Cardiac fibroblast (primary cell): ENCODE measurements around the gene ZNF384.

Source experiments
- DNase-seq, 2 donors: peaks; one replicate each; pipeline versions ENCODE4 v3.0.0 to v3.0.0-alpha.2; 2010; ENCODE audit warnings: low read depth in 2 of 2
- H3K4me3 ChIP-seq, 2 donors: replicated peaks in 1 of 2; 1 replicate in 1 of 2; 2 replicates in 1 of 2; pipeline ENCODE4 v1.5.1; 2011; ENCODE audit warnings: low read depth in 2 of 2, low read length in 2 of 2, mild to moderate bottlenecking in 2 of 2, moderate library complexity in 1 of 2
- CTCF ChIP-seq: IDR thresholded peaks from one replicate; pipeline ENCODE4 v1.5.1; 2011; ENCODE audit warnings: low read depth, mild to moderate bottlenecking, low read length, inconsistent platforms

The ZNF384 gene

GRCh38 chr12:6691473-6691872 is 2.3 kb upstream of the ZNF384 start:
- no peak for TF ChIP-seq CTCF
- DNase-seq: peak; percentile 22 to 55
- no peak overlapping the region for H3K4me3 ChIP-seq

- DNase-seq: no peak
- no peak for TF ChIP-seq CTCF
- peak overlapping the region; percentile 89 to 91 for H3K4me3 ChIP-seq
Measured at GRCh38 chr12:6688543-6688998, 604 bp downstream of the ZNF384 start.

GRCh38 chr12:6685814-6686213 is 3.4 kb downstream of the ZNF384 start:
- no peak for DNase-seq
- no peak for TF ChIP-seq CTCF
- no peak overlapping the region for H3K4me3 ChIP-seq

GRCh38 chr12:6684609-6685008 is 4.6 kb downstream of the ZNF384 start:
- peak; percentile 38 to 52 for DNase-seq
- peak; percentile 44 for TF ChIP-seq CTCF
- H3K4me3 ChIP-seq: no peak overlapping the region

GRCh38 chr12:6676962-6677361 is 12.2 kb downstream of the ZNF384 start:
- no peak overlapping the region for H3K4me3 ChIP-seq
- TF ChIP-seq CTCF: no peak
- no peak for DNase-seq

- no peak for TF ChIP-seq CTCF
Measured at GRCh38 chr12:6672143-6672542, 17.0 kb downstream of the ZNF384 start.

GRCh38 chr12:6667559-6668210 is 21.5 kb downstream of the ZNF384 start:
- no peak for TF ChIP-seq CTCF
- DNase-seq: no peak
- no peak overlapping the region for H3K4me3 ChIP-seq

More at GRCh38 chr12:6672143-6672542, 17.0 kb downstream of the ZNF384 start:
- H3K4me3 ChIP-seq: no peak overlapping the region
- DNase-seq: no peak
